Tibial artery (tissue), 4 donors: ENCODE measurements around the gene COX20.

Source experiments
- DNase-seq, 2 donors: peaks; one replicate each; pipeline ENCODE4 v3.0.0-alpha.2; 2019
- H3K27ac ChIP-seq, 2 donors: fragments of 200-600 bp; sonication (generic) in 1 of 2; 1 replicate in 1 of 2; 2 replicates in 1 of 2; pipeline ENCODE4 v1.5.1; 2018 to 2019; ENCODE audit warnings: mild to moderate bottlenecking in 1 of 2
- H3K27me3 ChIP-seq, 2 donors: fragments of 200-600 bp; sonication (generic) in 1 of 2; one replicate each; pipeline versions ENCODE4 v1.5.1 to v1.6.0; 2016 to 2019
- H3K36me3 ChIP-seq, 3 donors: fragments of 200-600 bp; sonication (generic) in 2 of 3; one replicate each; pipeline ENCODE4 v1.5.1; 2016 to 2019; ENCODE audit warnings: mild to moderate bottlenecking in 2 of 3
- H3K4me1 ChIP-seq, 4 donors: fragments of 200-600 bp; sonication (generic) in 2 of 4; 1 replicate in 3 of 4; 2 replicates in 1 of 4; pipeline ENCODE4 v1.5.1; 2016 to 2019
- H3K4me3 ChIP-seq, 2 donors: fragments of 200-600 bp; sonication (generic) in 1 of 2; 1 replicate in 1 of 2; 2 replicates in 1 of 2; pipeline ENCODE4 v1.5.1; 2018 to 2019; ENCODE audit warnings: mild to moderate bottlenecking in 2 of 2
- H3K9me3 ChIP-seq, 3 donors: fragments of 200-600 bp; sonication (generic) in 1 of 3; one replicate each; pipeline ENCODE4 v1.5.1; 2016 to 2019
- intact Hi-C: fragments of 100-400 bp; cut with DNase I; formaldehyde crosslinking; loops from one replicate; pipeline ENCODE4 v1.15.0; 2023; ENCODE audit warnings: low total_unique reads
- TF ChIP-seq, protein P1 (sequence below), 2 experiments: fragments of 200-600 bp in 1 of 2; fragments of 450-650 bp in 1 of 2; IDR thresholded peaks; one replicate each; pipeline ENCODE4 v1.5.1; 2017 to 2019; ENCODE audit warnings: antibody characterized with exemption in 2 of 2, mild to moderate bottlenecking in 1 of 2, moderate library complexity in 1 of 2

COX20 gene

DNA sequence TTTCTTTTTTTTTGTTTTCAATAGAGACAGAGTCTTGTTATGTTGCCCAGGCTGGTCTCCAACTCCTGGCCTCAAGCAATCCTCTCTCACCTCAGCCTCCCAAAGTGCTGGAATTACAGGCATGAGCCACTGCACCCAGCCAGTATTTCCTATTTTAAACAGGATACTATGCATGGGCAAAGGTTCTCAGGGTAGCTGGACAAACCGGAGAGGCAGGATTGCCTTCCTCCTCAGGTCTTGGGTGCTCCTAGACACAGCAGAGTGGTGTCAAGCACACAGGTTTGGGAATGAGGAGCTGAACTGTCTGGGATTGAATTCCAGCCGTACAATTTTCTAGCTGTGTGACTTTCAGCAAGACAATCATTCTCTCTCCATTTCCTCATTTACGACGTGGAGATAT lies 51.8 kb downstream of the COX20 start:
- Histone ChIP-seq H3K27me3 (no peaks in the 10 kb centered on the region), H3K27ac (no peak overlapping the region), H3K4me3 (no peak overlapping the region), H3K4me1 (no peaks in the 10 kb centered on the region), H3K36me3 (no peaks in the 10 kb centered on the region), H3K9me3 (no peaks in the 10 kb centered on the region)
- intact Hi-C loops, result no loop called here
- TF ChIP-seq, protein P1, sequence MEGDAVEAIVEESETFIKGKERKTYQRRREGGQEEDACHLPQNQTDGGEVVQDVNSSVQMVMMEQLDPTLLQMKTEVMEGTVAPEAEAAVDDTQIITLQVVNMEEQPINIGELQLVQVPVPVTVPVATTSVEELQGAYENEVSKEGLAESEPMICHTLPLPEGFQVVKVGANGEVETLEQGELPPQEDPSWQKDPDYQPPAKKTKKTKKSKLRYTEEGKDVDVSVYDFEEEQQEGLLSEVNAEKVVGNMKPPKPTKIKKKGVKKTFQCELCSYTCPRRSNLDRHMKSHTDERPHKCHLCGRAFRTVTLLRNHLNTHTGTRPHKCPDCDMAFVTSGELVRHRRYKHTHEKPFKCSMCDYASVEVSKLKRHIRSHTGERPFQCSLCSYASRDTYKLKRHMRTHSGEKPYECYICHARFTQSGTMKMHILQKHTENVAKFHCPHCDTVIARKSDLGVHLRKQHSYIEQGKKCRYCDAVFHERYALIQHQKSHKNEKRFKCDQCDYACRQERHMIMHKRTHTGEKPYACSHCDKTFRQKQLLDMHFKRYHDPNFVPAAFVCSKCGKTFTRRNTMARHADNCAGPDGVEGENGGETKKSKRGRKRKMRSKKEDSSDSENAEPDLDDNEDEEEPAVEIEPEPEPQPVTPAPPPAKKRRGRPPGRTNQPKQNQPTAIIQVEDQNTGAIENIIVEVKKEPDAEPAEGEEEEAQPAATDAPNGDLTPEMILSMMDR (IDR thresholded peaks at IDR 0.05), result no peak
- no peak for DNase-seq

DNA sequence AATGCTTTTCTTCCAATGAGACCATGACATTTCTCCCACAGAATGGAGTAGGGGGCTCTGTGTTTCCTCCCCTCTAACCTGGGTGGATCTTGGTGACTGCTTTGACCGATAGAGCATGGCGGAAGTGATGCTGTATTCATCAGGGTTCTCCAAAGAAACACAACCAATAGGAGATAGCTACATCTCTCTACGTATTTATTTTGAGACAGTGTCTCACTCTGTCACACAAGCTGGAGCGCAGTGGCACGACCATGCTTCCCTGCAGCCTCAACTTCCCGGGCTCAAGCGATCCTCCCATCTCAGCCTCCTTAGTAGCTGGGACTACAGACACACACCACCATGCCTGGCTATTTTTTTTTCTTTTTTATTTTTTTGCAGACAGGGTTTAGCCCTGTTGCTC lies 58.4 kb downstream of the COX20 start:
- Histone ChIP-seq H3K27me3 (no peaks in the 10 kb centered on the region), H3K4me1 (no peaks in the 10 kb centered on the region), H3K27ac (no peak overlapping the region), H3K36me3 (no peaks in the 10 kb centered on the region), H3K4me3 (no peak overlapping the region), H3K9me3 (no peaks in the 10 kb centered on the region)
- intact Hi-C loops, result no loop called here
- DNase-seq, result no peak
- TF ChIP-seq, protein P1 (IDR thresholded peaks at IDR 0.05), result no peak
